GM06990 (cell line): ENCODE data around the gene LNP1.

Experiments
- DNase-seq: peaks from one replicate; pipeline ENCODE4 v3.0.0-alpha.2; 2011; ENCODE audit not compliant: insufficient read length; ENCODE audit errors: extremely low read depth
- H3K27me3 ChIP-seq: replicated peaks from 2 replicates; pipeline ENCODE4 v1.6.0; 2011; ENCODE audit warnings: low read length; ENCODE audit not compliant: control insufficient read depth, insufficient read depth
- H3K36me3 ChIP-seq: 2 replicates; pipeline ENCODE4 v1.5.1; 2011; ENCODE audit warnings: low read length; ENCODE audit not compliant: control insufficient read depth, insufficient read depth
- H3K4me3 ChIP-seq: replicated peaks from 2 replicates; pipeline ENCODE4 v1.5.1; 2011; ENCODE audit warnings: low read depth, mild to moderate bottlenecking, control low read depth, low read length
- CTCF ChIP-seq: IDR thresholded peaks from 2 replicates; pipeline ENCODE4 v1.5.1; 2011; ENCODE audit warnings: low read length, control low read depth, mild to moderate bottlenecking, inconsistent platforms; ENCODE audit not compliant: insufficient read depth, poor library complexity, severe bottlenecking

LNP1 gene

DNA sequence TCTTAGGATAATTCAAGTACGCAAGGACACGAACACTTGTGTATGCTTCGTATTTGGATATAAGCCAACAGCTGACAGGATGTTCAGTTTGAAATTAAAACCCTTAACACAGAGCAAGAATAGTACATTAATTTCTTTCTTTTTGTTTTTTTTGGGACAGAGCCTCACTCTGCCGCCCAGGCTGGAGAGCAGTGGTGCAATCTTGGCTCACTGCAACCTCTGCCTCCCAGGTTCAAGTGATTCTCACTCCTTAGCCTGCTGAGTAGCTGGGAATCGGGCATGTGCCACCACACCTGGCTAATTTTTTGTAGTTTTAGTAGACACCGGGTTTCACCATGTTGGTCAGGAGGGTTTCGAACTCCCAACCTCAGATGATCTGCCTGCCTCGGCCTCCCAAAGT, 32.9 kb upstream of the LNP1 start:
- H3K27me3 ChIP-seq, result no peaks in the 10 kb centered on the region
- no peak for TF ChIP-seq CTCF
- H3K4me3 ChIP-seq, result no peak overlapping the region
- peaks cover 8% of the 10 kb centered on the region for H3K36me3 ChIP-seq
- DNase-seq, result no peak

DNA sequence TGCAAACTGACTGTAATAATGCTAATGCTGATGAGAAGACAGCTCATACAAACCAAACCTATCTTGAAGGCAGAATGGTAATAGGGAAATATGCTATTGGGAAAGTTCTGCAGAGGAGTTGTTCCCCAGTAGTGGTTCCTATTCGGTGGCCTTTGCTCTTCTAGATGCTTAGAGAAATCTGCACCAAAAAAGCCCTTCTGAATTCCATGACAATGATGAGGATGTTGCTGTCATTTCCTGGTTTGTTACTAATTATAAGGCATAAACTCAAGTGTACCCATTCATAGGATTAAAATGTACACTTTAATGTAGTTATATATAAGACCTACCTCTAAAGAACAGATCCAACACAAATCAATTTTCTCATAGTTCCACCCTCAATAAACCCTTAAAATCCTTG, 30.6 kb upstream of the LNP1 start:
- TF ChIP-seq CTCF, result no peak
- DNase-seq, result no peak
- H3K4me3 ChIP-seq, result no peak overlapping the region
- H3K36me3 ChIP-seq, result peaks cover 9% of the 10 kb centered on the region
- no peaks in the 10 kb centered on the region for H3K27me3 ChIP-seq

DNA sequence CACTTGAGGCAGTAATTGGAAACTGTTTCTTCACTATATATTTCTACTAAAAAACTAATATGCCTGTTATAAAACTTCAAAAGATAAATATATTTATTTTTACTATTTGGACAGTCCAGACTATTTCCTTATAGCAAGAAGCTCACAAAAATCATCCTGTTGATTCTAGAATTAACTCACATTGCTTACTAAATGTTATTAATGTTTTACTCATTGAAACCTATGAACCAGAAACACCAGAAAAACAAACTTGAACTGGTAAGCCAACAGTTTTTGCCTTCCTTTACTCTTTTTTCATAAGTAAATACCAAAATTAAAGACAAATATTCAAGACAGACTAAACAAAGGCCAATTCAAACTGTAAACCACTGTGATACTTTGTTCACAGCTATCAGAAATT, 26.8 kb upstream of the LNP1 start:
- no peaks in the 10 kb centered on the region for H3K27me3 ChIP-seq
- TF ChIP-seq CTCF, result no peak
- no peak overlapping the region for H3K4me3 ChIP-seq
- DNase-seq, result no peak
- peaks cover 12% of the 10 kb centered on the region for H3K36me3 ChIP-seq

GRCh38 chr3:100376301-100376700, 25.0 kb upstream of the LNP1 start:
- DNase-seq, result no peak
- Histone ChIP-seq H3K4me3 (no peak overlapping the region), H3K27me3 (no peaks in the 10 kb centered on the region), H3K36me3 (peaks cover 13% of the 10 kb centered on the region)
- no peak for TF ChIP-seq CTCF

DNA sequence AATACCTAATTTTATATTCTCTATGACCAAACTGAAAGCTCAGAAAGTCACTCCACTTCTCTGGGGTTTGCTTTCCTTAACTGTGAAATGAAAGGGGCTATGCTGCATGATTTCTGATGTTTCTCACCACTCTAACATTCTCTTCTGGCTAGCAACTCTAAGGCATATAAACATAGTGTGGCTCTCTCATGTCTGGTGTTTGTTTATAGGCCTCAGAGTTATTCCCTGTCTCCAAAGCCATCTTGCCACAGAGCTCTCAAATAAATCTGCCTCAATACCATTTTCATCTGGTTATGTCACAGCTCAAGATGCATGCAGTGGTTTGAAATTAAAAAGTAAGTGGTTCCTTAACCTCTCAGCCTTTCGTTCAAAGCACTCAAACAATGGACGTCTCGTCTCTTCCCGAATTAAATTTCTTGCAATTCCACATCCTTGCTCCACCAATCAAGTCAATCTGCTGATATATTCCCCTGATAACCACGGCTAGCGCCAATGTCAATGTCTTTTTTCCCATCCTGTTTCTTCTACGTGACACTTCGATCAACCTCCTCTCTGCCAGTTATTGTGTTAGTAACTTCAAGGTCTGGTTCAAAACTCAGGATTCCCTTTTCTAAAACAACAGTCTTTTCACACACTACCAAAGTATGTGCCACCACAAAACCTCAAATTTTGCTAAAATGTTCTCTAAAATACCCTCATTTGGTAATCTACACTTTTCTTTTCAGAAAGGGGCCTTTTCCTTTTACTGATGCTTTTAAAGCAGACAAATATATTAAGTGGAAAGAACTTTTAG, 16.4 kb upstream of the LNP1 start:
- H3K36me3 ChIP-seq, result peaks cover 9% of the 10 kb centered on the region
- no peaks in the 10 kb centered on the region for H3K27me3 ChIP-seq
- no peak for DNase-seq
- H3K4me3 ChIP-seq, result no peak overlapping the region
- no peak for TF ChIP-seq CTCF
